Measurements from ENCODE around the gene GLYAT. TPM values are rescaled to one million over a fixed set of nuclear protein-coding genes. Genes with fewer than 3 reads are reported as not detected.

Gene GLYAT, protein sequence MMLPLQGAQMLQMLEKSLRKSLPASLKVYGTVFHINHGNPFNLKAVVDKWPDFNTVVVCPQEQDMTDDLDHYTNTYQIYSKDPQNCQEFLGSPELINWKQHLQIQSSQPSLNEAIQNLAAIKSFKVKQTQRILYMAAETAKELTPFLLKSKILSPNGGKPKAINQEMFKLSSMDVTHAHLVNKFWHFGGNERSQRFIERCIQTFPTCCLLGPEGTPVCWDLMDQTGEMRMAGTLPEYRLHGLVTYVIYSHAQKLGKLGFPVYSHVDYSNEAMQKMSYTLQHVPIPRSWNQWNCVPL
- not detected for total RNA-seq
- not detected for polyA plus RNA-seq (ENCODE audit: insufficient read depth in 1 of 8, insufficient read length in 8 of 8, low replicate concordance in 1 of 8)
- long read RNA-seq, donor 1, result 0 reads
- long read RNA-seq, donor 2, result 0 reads
- long read RNA-seq, donor 3, result 0 reads
- long read RNA-seq, donor 4, partial matches to known transcripts, result 0 of 1 reads
- long read RNA-seq, donor 4, other reads (novel, unspliced or antisense), result 0 of 1 reads
- long read RNA-seq, donor 5, result 0 reads
- long read RNA-seq, donor 6, result 0 reads
- long read RNA-seq, donor 7, result 0 reads
- long read RNA-seq, donor 8, result 0 reads
- long read RNA-seq, donor 9, result 0 reads
- long read RNA-seq, donor 10, result 0 reads
- long read RNA-seq, donor 11, partial matches to known transcripts, result 0 of 1 reads
- long read RNA-seq, donor 11, other reads (novel, unspliced or antisense), result 0 of 1 reads

DNA sequence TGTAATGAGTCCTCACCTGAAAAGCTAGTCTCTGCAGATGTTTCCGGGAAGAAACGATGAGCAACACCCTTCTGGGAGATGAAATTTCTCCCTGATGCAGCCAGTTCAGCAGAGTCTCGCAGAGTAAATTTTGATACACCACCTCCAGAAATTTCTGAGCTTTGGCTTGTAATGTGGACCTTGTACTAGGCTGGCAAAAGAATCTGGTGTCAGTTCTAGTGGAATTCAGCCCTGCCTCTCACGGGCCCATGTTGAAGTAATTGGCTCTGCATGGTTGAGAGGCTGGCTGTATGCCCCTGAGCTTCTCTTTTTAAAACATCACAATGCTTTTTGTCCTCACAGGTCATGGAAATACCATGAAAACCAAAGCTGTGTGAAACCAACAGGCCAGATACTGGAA, at the start of gene GLYAT:
GLYAT (minus strand) TSS at position 125 of the 400 bp plus-strand sequence. CDS start 7,447 bp downstream, outside the sequence.
- no peaks in the 10 kb centered on the region for H3K9me3 ChIP-seq (replicated peaks; ENCODE audit: control insufficient read depth, low read depth, low read length)
- no peak within 1 kb of the TSS for H3K4me3 ChIP-seq (ENCODE audit: low read length)
- no peak within 1 kb of the TSS for H3K27ac ChIP-seq (ENCODE audit: low read length)
- no peaks in the 10 kb centered on the region for H3K27me3 ChIP-seq (ENCODE audit: control insufficient read depth, insufficient read depth, low read length)
- DNase-seq, result no peak
- no peaks in the 10 kb centered on the region for H3K36me3 ChIP-seq (ENCODE audit: control insufficient read depth, insufficient read depth, low read length)
- 40% methylated on average over 1 of the region's 4 CpGs for WGBS (ENCODE audit: insufficient coverage)
- H3K4me1 ChIP-seq (ENCODE audit: control insufficient read depth, insufficient read depth, low read length), result no peaks in the 10 kb centered on the region

DNA sequence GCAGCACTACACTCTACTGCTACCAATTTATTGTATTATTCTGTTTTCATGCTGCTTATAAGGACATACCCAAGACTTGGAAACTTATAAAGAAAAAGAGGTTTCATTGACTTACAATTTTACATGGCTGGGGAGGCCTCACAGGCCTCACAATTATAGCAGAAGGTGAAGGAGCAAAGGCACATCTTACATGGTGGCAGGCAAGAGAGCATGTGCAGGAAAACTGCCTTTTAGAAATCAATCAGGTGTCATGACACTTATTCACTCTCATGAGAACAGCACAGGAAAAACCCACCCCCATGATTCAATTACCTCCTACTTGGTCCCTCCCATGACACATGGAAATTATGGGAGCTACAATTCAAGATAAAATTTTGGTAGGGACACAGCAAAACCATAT, 49.6 kb upstream of the GLYAT start:
- H3K4me1 ChIP-seq (ENCODE audit: control insufficient read depth, insufficient read depth, low read length), result no peaks in the 10 kb centered on the region
- H3K36me3 ChIP-seq (ENCODE audit: control insufficient read depth, insufficient read depth, low read length), result no peaks in the 10 kb centered on the region
- H3K9me3 ChIP-seq (replicated peaks; ENCODE audit: control insufficient read depth, low read depth, low read length), result peaks cover 2% of the 10 kb centered on the region
- no peak overlapping the region for H3K4me3 ChIP-seq (ENCODE audit: low read length)
- no peak overlapping the region for H3K27ac ChIP-seq (ENCODE audit: low read length)
- H3K27me3 ChIP-seq (ENCODE audit: control insufficient read depth, insufficient read depth, low read length), result no peaks in the 10 kb centered on the region
- no peak for DNase-seq

DNA sequence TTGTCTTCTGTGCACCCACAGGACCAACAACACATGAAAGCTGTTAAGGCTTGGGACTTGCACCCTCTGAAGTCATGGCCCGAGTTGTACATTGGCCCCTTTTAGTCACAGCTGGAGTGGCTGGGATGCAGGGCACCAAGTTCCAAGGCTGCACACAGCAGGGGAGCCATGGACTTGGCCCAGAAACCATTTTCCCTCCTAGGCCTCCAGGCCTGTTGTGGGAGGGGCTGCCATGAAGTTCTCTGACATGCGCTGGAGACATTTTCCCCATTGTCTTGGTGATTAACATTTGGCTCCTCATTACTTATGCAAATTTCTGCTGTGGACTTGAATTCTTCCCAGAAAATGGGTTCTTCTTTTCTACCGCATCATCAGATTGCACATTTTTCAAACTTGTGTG, 48.8 kb upstream of the GLYAT start:
- WGBS (ENCODE audit: insufficient coverage), result 87% methylated on average over 3 of the region's 3 CpGs
- Histone ChIP-seq H3K4me3 (ENCODE audit: low read length) (no peak overlapping the region), H3K4me1 (ENCODE audit: control insufficient read depth, insufficient read depth, low read length) (no peaks in the 10 kb centered on the region), H3K27me3 (ENCODE audit: control insufficient read depth, insufficient read depth, low read length) (no peaks in the 10 kb centered on the region), H3K9me3 (replicated peaks; ENCODE audit: control insufficient read depth, low read depth, low read length) (peaks cover 2% of the 10 kb centered on the region), H3K27ac (ENCODE audit: low read length) (no peak overlapping the region), H3K36me3 (ENCODE audit: control insufficient read depth, insufficient read depth, low read length) (no peaks in the 10 kb centered on the region)
- no peak for DNase-seq

DNA sequence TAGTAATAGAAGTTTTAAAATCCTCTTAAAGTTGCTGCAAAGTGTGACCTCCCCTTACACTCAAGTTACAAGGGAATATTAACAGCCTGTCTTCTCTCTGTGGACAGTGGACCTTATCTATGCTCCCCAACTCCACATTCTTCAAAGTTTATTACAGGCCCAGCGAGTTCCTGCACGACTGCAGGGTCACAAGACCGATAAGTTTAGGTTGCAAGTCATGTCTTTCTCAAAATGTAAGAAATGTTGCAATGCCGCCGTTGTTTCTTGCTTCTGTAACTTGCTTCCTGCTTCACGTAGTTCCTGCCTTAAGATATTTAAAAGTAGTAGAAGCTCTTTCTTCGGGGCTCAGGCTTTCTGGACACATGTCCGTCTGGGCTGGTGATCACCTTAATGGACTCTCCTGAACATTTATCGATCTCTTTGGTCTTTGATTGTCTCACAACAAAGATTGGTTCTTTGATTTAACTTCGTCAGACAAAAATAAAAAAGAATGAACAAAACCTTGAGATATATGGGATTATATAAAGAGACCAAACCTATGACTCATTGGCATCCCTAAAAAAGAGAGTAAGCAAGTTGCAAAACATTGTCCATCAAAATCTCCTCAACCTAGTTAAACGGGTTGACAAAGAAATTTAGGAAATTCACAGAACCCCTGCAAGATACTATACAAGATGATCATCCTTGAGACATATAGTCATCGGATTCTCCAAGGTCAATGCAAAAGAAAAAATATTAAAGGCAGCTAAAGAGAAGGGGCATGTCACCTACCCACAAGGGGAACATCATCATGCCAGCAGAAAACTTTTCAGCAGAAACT, 45.4 kb upstream of the GLYAT start:
- no peaks in the 10 kb centered on the region for H3K36me3 ChIP-seq (ENCODE audit: control insufficient read depth, insufficient read depth, low read length)
- H3K9me3 ChIP-seq (replicated peaks; ENCODE audit: control insufficient read depth, low read depth, low read length), result peaks cover 4% of the 10 kb centered on the region
- no peak overlapping the region for H3K27ac ChIP-seq (ENCODE audit: low read length)
- WGBS (ENCODE audit: insufficient coverage), result 78% methylated on average over 3 of the region's 12 CpGs
- no peaks in the 10 kb centered on the region for H3K27me3 ChIP-seq (ENCODE audit: control insufficient read depth, insufficient read depth, low read length)
- H3K4me1 ChIP-seq (ENCODE audit: control insufficient read depth, insufficient read depth, low read length), result no peaks in the 10 kb centered on the region
- no peak overlapping the region for H3K4me3 ChIP-seq (ENCODE audit: low read length)
- peak; percentile 9 for DNase-seq

DNA sequence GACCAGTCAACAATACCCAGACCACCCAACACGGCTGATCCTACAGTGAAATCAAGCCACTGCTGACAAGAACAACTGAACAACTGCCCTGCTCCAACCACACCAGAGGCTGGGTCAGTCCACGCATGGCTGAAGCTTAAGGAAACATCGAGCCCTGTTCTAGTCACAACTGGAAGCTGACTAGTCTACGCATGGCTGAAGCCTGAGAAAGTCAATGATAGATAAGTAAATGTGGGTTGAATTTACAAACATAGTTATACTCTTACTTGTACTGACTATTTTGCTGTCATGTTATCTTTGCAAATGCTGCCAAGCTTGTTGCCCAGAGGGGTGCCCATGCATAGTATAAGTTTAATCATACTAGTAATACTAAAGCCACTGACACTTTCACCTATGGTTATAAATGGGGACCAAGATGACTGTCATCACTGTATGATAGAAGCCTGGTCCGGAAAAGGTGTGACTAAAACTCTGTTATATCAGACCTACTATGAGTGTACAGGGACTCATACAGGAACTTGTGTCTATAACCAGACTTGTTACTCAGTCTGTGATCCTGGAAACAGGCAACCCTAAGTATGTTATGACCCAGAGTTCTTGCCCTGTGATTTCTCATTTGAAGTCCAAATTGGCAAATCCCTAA, 43.4 kb upstream of the GLYAT start:
- H3K4me1 ChIP-seq (ENCODE audit: control insufficient read depth, insufficient read depth, low read length), result no peaks in the 10 kb centered on the region
- 79% methylated on average over 2 of the region's 5 CpGs for WGBS (ENCODE audit: insufficient coverage)
- H3K36me3 ChIP-seq (ENCODE audit: control insufficient read depth, insufficient read depth, low read length), result no peaks in the 10 kb centered on the region
- peaks cover 7% of the 10 kb centered on the region for H3K9me3 ChIP-seq (replicated peaks; ENCODE audit: control insufficient read depth, low read depth, low read length)
- no peak overlapping the region for H3K27ac ChIP-seq (ENCODE audit: low read length)
- H3K4me3 ChIP-seq (ENCODE audit: low read length), result no peak overlapping the region
- no peak for DNase-seq
- no peaks in the 10 kb centered on the region for H3K27me3 ChIP-seq (ENCODE audit: control insufficient read depth, insufficient read depth, low read length)

DNA sequence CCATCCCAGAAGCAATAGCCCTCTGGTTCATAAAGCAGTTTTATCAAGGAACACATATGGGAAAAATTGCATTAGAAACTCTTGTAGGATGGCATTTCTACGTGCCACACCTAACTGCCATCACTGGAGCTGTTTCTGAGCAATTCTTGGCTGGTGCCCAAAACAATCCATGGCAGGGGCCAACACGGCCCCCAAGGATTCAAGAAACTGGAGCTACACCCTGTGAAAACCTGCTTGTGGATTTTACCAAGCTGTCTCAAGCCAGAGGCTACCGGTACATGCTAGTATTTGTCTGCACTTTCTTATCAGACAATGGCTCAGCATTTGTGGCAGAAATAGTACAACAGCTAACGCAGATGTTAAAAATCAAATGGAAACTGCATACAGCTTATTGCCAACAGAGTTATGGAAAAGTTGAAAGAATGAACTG, 42.4 kb upstream of the GLYAT start:
- Histone ChIP-seq H3K4me1 (ENCODE audit: control insufficient read depth, insufficient read depth, low read length) (no peaks in the 10 kb centered on the region), H3K9me3 (replicated peaks; ENCODE audit: control insufficient read depth, low read depth, low read length) (peaks cover 7% of the 10 kb centered on the region), H3K27ac (ENCODE audit: low read length) (no peak overlapping the region), H3K4me3 (ENCODE audit: low read length) (no peak overlapping the region), H3K36me3 (ENCODE audit: control insufficient read depth, insufficient read depth, low read length) (no peaks in the 10 kb centered on the region), H3K27me3 (ENCODE audit: control insufficient read depth, insufficient read depth, low read length) (no peaks in the 10 kb centered on the region)
- WGBS (ENCODE audit: insufficient coverage), result 71% methylated on average over 4 of the region's 4 CpGs
- DNase-seq, result no peak

DNA sequence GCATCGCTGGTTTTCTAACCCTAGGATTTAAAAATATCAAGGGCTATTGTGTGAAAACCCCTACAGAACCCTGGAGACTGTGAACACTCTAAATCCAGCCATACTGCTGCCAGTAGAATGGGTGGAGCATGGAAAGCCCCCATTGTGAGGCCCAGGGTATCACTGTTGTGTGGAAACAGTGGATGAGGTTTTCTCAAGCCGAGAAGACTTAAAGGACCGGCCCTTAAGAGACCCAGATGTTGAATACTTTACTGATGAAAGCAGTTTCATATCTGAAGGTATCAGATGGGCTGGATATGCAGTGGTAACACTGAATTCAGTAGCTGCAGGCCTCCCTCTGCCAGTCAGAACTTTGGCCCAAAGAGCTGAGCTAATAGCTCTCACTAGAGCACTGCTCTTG, 41.6 kb upstream of the GLYAT start:
- H3K27ac ChIP-seq (ENCODE audit: low read length), result no peak overlapping the region
- H3K27me3 ChIP-seq (ENCODE audit: control insufficient read depth, insufficient read depth, low read length), result no peaks in the 10 kb centered on the region
- H3K4me1 ChIP-seq (ENCODE audit: control insufficient read depth, insufficient read depth, low read length), result no peaks in the 10 kb centered on the region
- H3K9me3 ChIP-seq (replicated peaks; ENCODE audit: control insufficient read depth, low read depth, low read length), result peaks cover 7% of the 10 kb centered on the region
- no peak for DNase-seq
- no peak overlapping the region for H3K4me3 ChIP-seq (ENCODE audit: low read length)
- WGBS (ENCODE audit: insufficient coverage), result 81% methylated on average over 2 of the region's 3 CpGs
- no peaks in the 10 kb centered on the region for H3K36me3 ChIP-seq (ENCODE audit: control insufficient read depth, insufficient read depth, low read length)

DNA sequence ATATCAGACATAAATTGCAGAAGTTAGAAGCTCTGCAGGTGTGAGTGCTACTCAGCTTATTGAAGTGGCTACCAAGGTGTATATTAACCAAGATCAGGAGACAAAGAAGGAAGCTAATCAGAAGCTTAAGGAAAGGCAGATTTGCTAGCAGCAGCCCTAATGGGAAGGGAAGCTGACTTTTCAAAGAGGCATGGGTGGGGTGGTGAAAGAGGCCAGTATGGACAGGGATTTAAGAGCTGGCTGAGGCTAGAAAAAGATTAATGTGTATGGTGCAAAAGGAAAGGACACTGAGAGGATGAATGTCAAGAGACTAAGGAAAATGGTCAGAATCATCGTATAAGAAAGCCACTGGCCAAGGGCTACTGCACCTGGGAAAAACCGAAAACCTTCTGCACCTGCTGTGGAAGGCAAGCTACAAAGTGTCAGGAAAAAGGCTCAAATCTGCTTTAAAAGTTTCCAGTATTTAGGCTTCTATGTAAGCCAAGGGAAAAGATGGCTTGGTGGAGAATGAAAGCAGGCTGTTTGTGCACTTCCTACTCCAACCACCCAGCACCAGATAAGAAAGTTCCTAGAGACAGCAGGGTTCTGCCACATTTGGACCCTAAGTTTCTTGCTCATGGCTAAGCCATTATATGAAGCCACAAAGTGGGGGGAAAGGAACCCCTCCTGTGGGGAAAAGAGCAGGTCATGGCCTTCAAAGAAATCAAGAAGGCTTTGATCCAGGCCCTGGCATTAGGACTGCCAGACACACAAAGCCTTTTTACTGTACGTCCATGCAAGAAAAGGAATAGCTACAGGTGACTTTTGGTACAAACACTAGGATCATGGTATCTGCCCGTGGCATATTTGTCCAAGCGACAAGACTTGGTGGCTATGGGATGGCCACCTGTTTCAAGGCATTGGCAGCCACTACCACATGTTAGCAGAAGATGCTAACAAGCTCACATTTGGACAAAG, 40.9 kb upstream of the GLYAT start:
- Histone ChIP-seq H3K36me3 (ENCODE audit: control insufficient read depth, insufficient read depth, low read length) (no peaks in the 10 kb centered on the region), H3K27me3 (ENCODE audit: control insufficient read depth, insufficient read depth, low read length) (no peaks in the 10 kb centered on the region), H3K27ac (ENCODE audit: low read length) (no peak overlapping the region), H3K9me3 (replicated peaks; ENCODE audit: control insufficient read depth, low read depth, low read length) (peaks cover 7% of the 10 kb centered on the region), H3K4me1 (ENCODE audit: control insufficient read depth, insufficient read depth, low read length) (no peaks in the 10 kb centered on the region), H3K4me3 (ENCODE audit: low read length) (no peak overlapping the region)
- WGBS (ENCODE audit: insufficient coverage), result 90% methylated on average over 4 of the region's 5 CpGs
- no peak for DNase-seq

DNA sequence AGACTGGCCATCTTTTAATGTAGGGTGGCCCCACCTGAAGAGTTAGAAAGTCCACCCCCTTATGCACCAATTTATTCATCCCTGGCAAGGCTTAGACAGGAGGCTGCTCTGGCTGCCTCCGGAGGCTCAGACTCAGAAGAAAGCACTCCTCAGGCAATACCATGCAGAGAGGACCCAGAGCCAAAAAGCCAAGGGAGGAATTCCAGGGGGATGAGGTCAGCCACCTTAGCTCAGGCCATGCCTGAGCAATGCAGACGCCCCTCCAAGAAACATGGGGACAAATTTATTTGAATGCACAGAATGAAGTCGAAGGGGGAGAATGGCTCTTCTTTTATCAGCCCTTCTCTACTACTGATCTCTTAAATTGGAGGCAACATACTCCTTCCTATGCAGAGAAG, 39.7 kb upstream of the GLYAT start:
- 67% methylated on average over 1 of the region's 3 CpGs for WGBS (ENCODE audit: insufficient coverage)
- no peaks in the 10 kb centered on the region for H3K36me3 ChIP-seq (ENCODE audit: control insufficient read depth, insufficient read depth, low read length)
- no peaks in the 10 kb centered on the region for H3K27me3 ChIP-seq (ENCODE audit: control insufficient read depth, insufficient read depth, low read length)
- peaks cover 7% of the 10 kb centered on the region for H3K9me3 ChIP-seq (replicated peaks; ENCODE audit: control insufficient read depth, low read depth, low read length)
- no peak overlapping the region for H3K27ac ChIP-seq (ENCODE audit: low read length)
- DNase-seq, result no peak
- no peak overlapping the region for H3K4me3 ChIP-seq (ENCODE audit: low read length)
- no peaks in the 10 kb centered on the region for H3K4me1 ChIP-seq (ENCODE audit: control insufficient read depth, insufficient read depth, low read length)

Measured in muscle of leg (tissue), 16 donors.